Esophagus squamous epithelium (tissue), 5 donors: ENCODE measurements around the gene CRB3. TPM values are rescaled to one million over a fixed set of nuclear protein-coding genes. Genes with fewer than 3 reads are reported as not detected.

Experiments
- DNase-seq: peaks from one replicate; lab custom pipeline; 2025; lab: John Stamatoyannopoulos, UW
- H3K27ac ChIP-seq, 4 donors: fragments of 200-600 bp; sonication (generic); one replicate each; pipeline ENCODE4 v1.5.1; 2016 to 2019; ENCODE audit warnings: mild to moderate bottlenecking in 1 of 4
- H3K27me3 ChIP-seq, 4 donors: fragments of 200-600 bp; sonication (generic); 1 replicate in 3 of 4; 2 replicates in 1 of 4; pipeline versions ENCODE4 v1.5.1 to v1.6.0; 2017 to 2021; ENCODE audit warnings: antibody characterized with exemption in 1 of 4
- H3K36me3 ChIP-seq, 3 donors: fragments of 200-600 bp; sonication (generic); one replicate each; pipeline ENCODE4 v1.5.1; 2016 to 2019
- H3K4me1 ChIP-seq, 3 donors: fragments of 200-600 bp; sonication (generic); one replicate each; pipeline ENCODE4 v1.5.1; 2017 to 2019
- H3K4me3 ChIP-seq, 4 donors: fragments of 200-600 bp; sonication (generic); 1 replicate in 3 of 4; 2 replicates in 1 of 4; pipeline ENCODE4 v1.5.1; 2016 to 2019; ENCODE audit warnings: mild to moderate bottlenecking in 2 of 4, moderate library complexity in 1 of 4
- H3K9me3 ChIP-seq, 3 donors: fragments of 200-600 bp; sonication (generic); one replicate each; pipeline ENCODE4 v1.5.1; 2016 to 2019
- CTCF ChIP-seq, 6 experiments: fragments of 450-650 bp in 4 of 6; fragments of 200-600 bp in 2 of 6; sonication (generic) in 2 of 6; IDR thresholded peaks; one replicate each; pipeline ENCODE4 v1.5.1; 2016 to 2019; ENCODE audit warnings: antibody characterized with exemption in 6 of 6, mild to moderate bottlenecking in 4 of 6, moderate library complexity in 4 of 6
- POLR2A ChIP-seq, 4 donors: fragments of 450-650 bp; IDR thresholded peaks; one replicate each; pipeline ENCODE4 v1.6.1; 2017; ENCODE audit warnings: antibody characterized with exemption in 4 of 4, mild to moderate bottlenecking in 4 of 4, moderate library complexity in 3 of 4
- WGBS, 2 donors: methylation state at CpG; one replicate each; pipeline ENCODE4 v1.1.5; 2018; 5-methylcytosine and 5-hydroxymethylcytosine counted together
- intact Hi-C: fragments of 100-400 bp; cut with DNase I; formaldehyde crosslinking; loops from one replicate; pipeline ENCODE4 v1.15.0; 2022
- total RNA-seq, 4 donors: library from RNA; depleted of rRNA; stranded (reverse); fragments of >200 nt; gene quantifications; one replicate each; pipeline ENCODE4 v1.1.0, GENCODE V29; 2016
- donor health status: DM: yes; HTN: yes; CAD: no.

The CRB3 gene
- total RNA-seq, 4 donors from 2014 or later, result 42.9 to 61.9 (median 56.2) TPM

GRCh38 chr19:6470173-6470572 is 6.1 kb downstream of the CRB3 start:
- H3K27ac ChIP-seq, result no peak overlapping the region
- peaks cover 0 to 16% (median 0%) of the 10 kb centered on the region in 4 donors for H3K27me3 ChIP-seq
- peaks cover 0 to 3% (median 0%) of the 10 kb centered on the region in 3 donors for H3K4me1 ChIP-seq
- 73 to 90% methylated on average over 6 to 7 of the region's 8 CpGs for WGBS, 2 donors
- no peaks in the 10 kb centered on the region for H3K9me3 ChIP-seq
- no peak overlapping the region for H3K4me3 ChIP-seq
- intact Hi-C loops, result no loop called here
- DNase-seq, result no peak
- peaks cover 0 to 35% (median 0%) of the 10 kb centered on the region in 3 donors for H3K36me3 ChIP-seq
- TF ChIP-seq POLR2A (IDR thresholded peaks at IDR 0.05), result no peak
- TF ChIP-seq CTCF (IDR thresholded peaks at IDR 0.05), result no peak

- H3K36me3 ChIP-seq, result peaks cover 0 to 28% (median 0%) of the 10 kb centered on the region in 3 donors
- no peak overlapping the region for H3K4me3 ChIP-seq
- no peak overlapping the region for H3K27ac ChIP-seq
- peaks cover 4 to 9% (median 6%) of the 10 kb centered on the region in 3 donors for H3K4me1 ChIP-seq
- peaks cover 0 to 20% (median under 1%) of the 10 kb centered on the region in 4 donors for H3K27me3 ChIP-seq
- H3K9me3 ChIP-seq, result no peaks in the 10 kb centered on the region
- 78 to 83% methylated on average over 11 to 13 of the region's 14 CpGs for WGBS, 2 donors
- intact Hi-C loops, result no loop called here
- TF ChIP-seq CTCF (IDR thresholded peaks at IDR 0.05) (no peak), POLR2A (IDR thresholded peaks at IDR 0.05) (no peak)
- DNase-seq, result no peak
These were observed 7.0 kb downstream of the CRB3 start for GRCh38 chr19:6471076-6471475.

- TF ChIP-seq CTCF (IDR thresholded peaks at IDR 0.05), result no peak
- TF ChIP-seq POLR2A (IDR thresholded peaks at IDR 0.05), result no peak
- DNase-seq, result no peak
- 40% methylated on average over 1 of the region's 4 CpGs; no CpG with 5 or more reads in 1 of the 2 donors for WGBS, 2 donors
- intact Hi-C loops, result no loop called here
- H3K27me3 ChIP-seq, result peaks cover 0 to 34% (median 3%) of the 10 kb centered on the region in 4 donors
- no peak overlapping the region for H3K27ac ChIP-seq
- H3K4me1 ChIP-seq, result peaks cover 4 to 19% (median 14%) of the 10 kb centered on the region in 3 donors
- no peaks in the 10 kb centered on the region for H3K9me3 ChIP-seq
- H3K4me3 ChIP-seq, result no peak overlapping the region
- H3K36me3 ChIP-seq, result peaks cover 0 to 12% (median 0%) of the 10 kb centered on the region in 3 donors
These were observed 8.6 kb downstream of the CRB3 start for GRCh38 chr19:6472713-6473112.

- TF ChIP-seq POLR2A (IDR thresholded peaks at IDR 0.05), result no peak
- no peak for TF ChIP-seq CTCF (IDR thresholded peaks at IDR 0.05)
- DNase-seq, result no peak
- Histone ChIP-seq H3K27me3 (peaks cover 0 to 41% (median 3%) of the 10 kb centered on the region in 4 donors), H3K4me1 (peaks cover 4 to 19% (median 14%) of the 10 kb centered on the region in 3 donors), H3K4me3 (no peak overlapping the region), H3K9me3 (no peaks in the 10 kb centered on the region), H3K36me3 (peaks cover 0 to 2% (median 0%) of the 10 kb centered on the region in 3 donors), H3K27ac (no peak overlapping the region)
- intact Hi-C loops, result no loop called here
- 77 to 86% methylated on average over 3 to 4 of the region's 9 CpGs for WGBS, 2 donors
These were observed 9.6 kb downstream of the CRB3 start for GRCh38 chr19:6473647-6474046.

- TF ChIP-seq POLR2A (IDR thresholded peaks at IDR 0.05) (no peak), CTCF (IDR thresholded peaks at IDR 0.05) (no peak)
- H3K36me3 ChIP-seq, result no peaks in the 10 kb centered on the region
- peak overlapping the region in 3 of 4 donors; percentile 24 to 55 (median 26) for H3K4me3 ChIP-seq
- intact Hi-C loops, result no loop called here
- H3K4me1 ChIP-seq, result peaks cover 4 to 19% (median 14%) of the 10 kb centered on the region in 3 donors
- whole genome bisulfite sequencing, 2 donors, result 29 to 40% methylated on average over 18 of the region's 52 CpGs
- DNase-seq, result no peak
- H3K27me3 ChIP-seq, result peaks cover 0 to 57% (median 3%) of the 10 kb centered on the region in 4 donors
- H3K9me3 ChIP-seq, result no peaks in the 10 kb centered on the region
- H3K27ac ChIP-seq, result no peak overlapping the region
These were observed 11.4 kb downstream of the CRB3 start for GRCh38 chr19:6475321-6476108.
